Gastrocnemius medialis (tissue), 4 donors: Measurements from ENCODE around the gene CLIP2.

ENCODE experiments used
- POLR2A ChIP-seq, 2 donors: fragments of 450-650 bp; IDR thresholded peaks; one replicate each; pipeline ENCODE4 v1.6.1; 2017; ENCODE audit warnings: antibody characterized with exemption in 2 of 2, mild to moderate bottlenecking in 2 of 2, moderate library complexity in 2 of 2
- TF ChIP-seq, protein P1 (sequence below), 5 experiments: fragments of 450-650 bp in 3 of 5; fragments of 200-600 bp in 2 of 5; sonication (generic) in 2 of 5; IDR thresholded peaks in 4 of 5; conservative IDR thresholded peaks in 1 of 5; 1 replicate in 4 of 5; 2 replicates in 1 of 5; pipeline ENCODE4 v1.5.1; 2016 to 2019; ENCODE audit warnings: antibody characterized with exemption in 5 of 5, mild to moderate bottlenecking in 3 of 5, moderate library complexity in 3 of 5

GRCh38 chr7:74240482-74240881 is 48.7 kb upstream of the CLIP2 start:
- TF ChIP-seq, protein P1, sequence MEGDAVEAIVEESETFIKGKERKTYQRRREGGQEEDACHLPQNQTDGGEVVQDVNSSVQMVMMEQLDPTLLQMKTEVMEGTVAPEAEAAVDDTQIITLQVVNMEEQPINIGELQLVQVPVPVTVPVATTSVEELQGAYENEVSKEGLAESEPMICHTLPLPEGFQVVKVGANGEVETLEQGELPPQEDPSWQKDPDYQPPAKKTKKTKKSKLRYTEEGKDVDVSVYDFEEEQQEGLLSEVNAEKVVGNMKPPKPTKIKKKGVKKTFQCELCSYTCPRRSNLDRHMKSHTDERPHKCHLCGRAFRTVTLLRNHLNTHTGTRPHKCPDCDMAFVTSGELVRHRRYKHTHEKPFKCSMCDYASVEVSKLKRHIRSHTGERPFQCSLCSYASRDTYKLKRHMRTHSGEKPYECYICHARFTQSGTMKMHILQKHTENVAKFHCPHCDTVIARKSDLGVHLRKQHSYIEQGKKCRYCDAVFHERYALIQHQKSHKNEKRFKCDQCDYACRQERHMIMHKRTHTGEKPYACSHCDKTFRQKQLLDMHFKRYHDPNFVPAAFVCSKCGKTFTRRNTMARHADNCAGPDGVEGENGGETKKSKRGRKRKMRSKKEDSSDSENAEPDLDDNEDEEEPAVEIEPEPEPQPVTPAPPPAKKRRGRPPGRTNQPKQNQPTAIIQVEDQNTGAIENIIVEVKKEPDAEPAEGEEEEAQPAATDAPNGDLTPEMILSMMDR (IDR thresholded peaks at IDR 0.05 in 4 of 5, conservative IDR thresholded peaks at IDR 0.05 in 1 of 5): no peak
- no peak for TF ChIP-seq POLR2A (IDR thresholded peaks at IDR 0.05)
